ENCODE results near the gene MSANTD3.
A peak's percentile ranks its signal among the peaks of the same experiment; 100 is the strongest.

MSANTD3 gene

GRCh38 chr9:100472268-100472667, 45.3 kb downstream of the MSANTD3 start:
- H3K27ac Mint-ChIP-seq = no peak overlapping the region
- no peaks in the 10 kb centered on the region for H3K9me3 Mint-ChIP-seq
- no peaks in the 10 kb centered on the region for H3K36me3 Mint-ChIP-seq
- DNase-seq (ENCODE audit: low spot score in 2 of 2) (no peak), ATAC-seq (no peak)
- H3K4me1 Mint-ChIP-seq = peaks cover 8% of the 10 kb centered on the region
- peak overlapping the region; percentile 37 for H3K4me3 Mint-ChIP-seq

- Mint-ChIP-seq H3K27ac (no peak within 1 kb of the TSS), H3K4me3 (peak within 1 kb of the TSS; percentile 53), H3K4me1 (peaks cover 8% of the 10 kb centered on the region), H3K36me3 (no peaks in the 10 kb centered on the region), H3K9me3 (no peaks in the 10 kb centered on the region)
- ATAC-seq = peak; percentile 74
- DNase-seq (ENCODE audit: low spot score in 2 of 2) = no peak
Measured at GRCh38 chr9:100472788-100473275, 45.9 kb downstream of the MSANTD3 start, which contains the start of gene TMEFF1. Gene TMEFF1 (plus strand): TSS chr9:100473149. CDS start chr9:100473545, 396 bp downstream.

DNA sequence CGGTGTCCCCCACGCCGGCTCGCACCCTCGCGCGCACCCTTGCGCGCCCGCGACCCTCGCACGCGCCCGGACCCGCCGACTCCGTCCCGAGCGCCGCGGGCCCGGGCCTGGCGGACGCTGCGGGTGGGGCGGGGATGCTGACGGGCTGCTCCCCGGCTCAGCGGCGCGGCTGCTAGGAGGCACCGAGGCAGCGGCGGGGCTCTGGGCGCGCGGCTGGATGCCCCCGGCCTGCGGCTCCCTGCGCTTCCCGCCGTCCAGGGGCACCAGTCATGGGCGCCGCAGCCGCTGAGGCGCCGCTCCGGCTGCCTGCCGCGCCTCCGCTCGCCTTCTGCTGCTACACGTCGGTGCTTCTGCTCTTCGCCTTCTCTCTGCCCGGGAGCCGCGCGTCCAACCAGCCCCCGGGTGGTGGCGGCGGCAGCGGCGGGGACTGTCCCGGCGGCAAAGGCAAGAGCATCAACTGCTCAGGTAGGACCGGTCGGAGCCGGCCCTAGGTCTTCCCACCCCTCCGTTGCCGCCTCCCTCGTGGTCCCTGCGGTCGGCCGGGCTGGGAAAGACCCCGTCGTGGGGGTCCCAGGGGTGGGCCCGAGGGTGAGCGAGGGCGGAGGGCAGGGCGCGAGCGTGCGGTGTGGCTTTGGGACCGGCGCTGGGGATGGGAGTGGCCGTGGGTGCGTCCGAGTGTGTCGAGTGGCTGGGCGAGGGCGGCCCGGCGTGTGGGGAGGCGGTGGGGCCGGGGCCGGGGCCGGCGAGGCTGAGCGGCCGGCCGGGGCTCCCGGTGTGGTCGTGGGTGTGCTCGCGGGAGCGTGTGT, 46.5 kb downstream of the MSANTD3 start:
- Mint-ChIP-seq H3K9me3 (no peaks in the 10 kb centered on the region), H3K36me3 (no peaks in the 10 kb centered on the region), H3K27ac (no peak overlapping the region), H3K4me1 (peaks cover 8% of the 10 kb centered on the region), H3K4me3 (peak overlapping the region; percentile 53)
- DNase-seq (ENCODE audit: low spot score in 2 of 2) (peak; percentile 8 to 59), ATAC-seq (peak; percentile 77)

DNA sequence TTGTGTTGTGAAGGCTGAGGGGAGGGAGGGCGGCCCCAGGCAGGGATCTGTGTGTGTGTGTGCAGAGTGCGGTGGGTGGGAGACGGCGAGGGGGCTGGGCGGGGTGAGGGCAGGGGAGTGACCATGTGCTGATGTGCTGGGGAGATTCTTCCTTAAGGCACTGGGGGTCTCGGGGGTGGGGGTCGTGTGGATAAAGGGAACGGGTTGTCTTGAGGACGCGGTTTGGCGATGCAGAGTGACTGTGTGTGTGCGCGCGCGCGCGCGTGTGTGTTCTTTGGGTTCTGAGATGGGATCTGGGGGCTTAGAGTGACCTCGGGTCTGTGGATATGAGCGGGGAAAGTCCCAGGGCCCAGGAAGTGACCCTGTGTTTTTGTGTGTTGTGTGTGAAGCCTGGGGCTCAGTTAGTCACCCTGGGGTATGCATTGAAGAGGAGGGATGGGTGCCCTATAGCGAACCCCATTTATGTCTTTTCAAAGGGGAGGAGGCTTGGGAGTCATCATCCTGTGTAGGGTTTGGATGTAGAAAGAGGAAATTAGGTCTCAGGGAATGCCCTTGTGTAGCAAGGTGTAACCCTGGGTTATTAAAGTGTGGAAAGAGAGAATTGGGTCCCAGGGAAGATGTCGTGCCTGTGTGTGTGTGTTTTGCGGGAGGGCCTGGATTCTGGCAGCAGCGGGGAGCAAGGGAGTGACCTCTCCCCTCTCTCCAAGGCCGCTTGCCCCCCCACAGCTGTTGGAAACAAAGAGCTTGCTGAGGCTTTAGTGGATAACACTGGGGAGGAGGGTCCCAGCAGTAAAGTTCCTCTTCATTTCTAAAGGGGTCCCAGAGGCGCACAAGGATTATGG, 47.4 kb downstream of the MSANTD3 start:
- Mint-ChIP-seq H3K27ac (no peak overlapping the region), H3K36me3 (no peaks in the 10 kb centered on the region), H3K4me1 (peaks cover 8% of the 10 kb centered on the region), H3K9me3 (no peaks in the 10 kb centered on the region), H3K4me3 (peak overlapping the region; percentile 53)
- peak; percentile 32 for ATAC-seq
- no peak for DNase-seq (ENCODE audit: low spot score in 2 of 2)

DNA sequence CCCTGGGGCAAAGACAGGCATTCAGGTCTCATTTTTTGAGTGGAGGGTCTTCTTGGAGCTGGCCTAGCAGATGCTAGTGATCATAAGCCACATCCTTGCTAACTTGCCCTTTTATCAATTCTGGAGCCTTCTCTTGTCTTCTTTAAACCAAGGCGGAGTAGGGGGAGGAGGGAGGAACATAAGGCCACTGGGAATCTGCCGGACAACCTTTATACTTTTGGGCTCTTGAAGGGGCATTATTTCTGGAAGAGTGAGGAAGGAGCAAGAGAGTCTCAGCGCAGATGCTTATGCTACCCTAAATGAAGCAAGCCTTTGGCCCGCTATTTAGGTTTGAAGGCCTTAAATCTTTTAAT, 48.0 kb downstream of the MSANTD3 start:
- DNase-seq (ENCODE audit: low spot score in 2 of 2) (no peak), ATAC-seq (no peak)
- H3K27ac Mint-ChIP-seq = no peak overlapping the region
- no peaks in the 10 kb centered on the region for H3K9me3 Mint-ChIP-seq
- H3K4me1 Mint-ChIP-seq = peaks cover 8% of the 10 kb centered on the region
- no peaks in the 10 kb centered on the region for H3K36me3 Mint-ChIP-seq
- no peak overlapping the region for H3K4me3 Mint-ChIP-seq

DNA sequence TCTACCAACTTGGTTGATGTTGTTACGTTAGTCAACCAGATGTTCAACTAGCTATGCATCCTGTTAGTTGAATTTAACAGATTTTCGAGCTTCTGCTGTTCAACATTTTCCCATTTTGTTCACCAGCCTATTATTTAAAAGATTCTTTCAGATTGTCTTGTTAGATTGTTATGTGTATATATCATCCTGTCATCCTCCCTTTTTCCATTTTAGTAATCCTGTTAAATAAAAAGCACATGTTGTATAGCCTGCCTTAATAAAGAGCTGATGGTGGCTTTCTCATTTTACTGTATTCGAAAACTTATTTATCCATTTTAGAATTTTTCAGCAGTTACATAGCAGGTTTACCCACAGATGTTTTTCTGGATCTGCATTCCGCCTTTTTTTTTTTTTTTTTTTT, 50.3 kb downstream of the MSANTD3 start:
- ATAC-seq = no peak
- Mint-ChIP-seq H3K9me3 (no peaks in the 10 kb centered on the region), H3K27ac (no peak overlapping the region), H3K4me1 (peaks cover 8% of the 10 kb centered on the region), H3K36me3 (no peaks in the 10 kb centered on the region), H3K4me3 (no peak overlapping the region)
- DNase-seq (ENCODE audit: low spot score in 2 of 2) = no peak

DNA sequence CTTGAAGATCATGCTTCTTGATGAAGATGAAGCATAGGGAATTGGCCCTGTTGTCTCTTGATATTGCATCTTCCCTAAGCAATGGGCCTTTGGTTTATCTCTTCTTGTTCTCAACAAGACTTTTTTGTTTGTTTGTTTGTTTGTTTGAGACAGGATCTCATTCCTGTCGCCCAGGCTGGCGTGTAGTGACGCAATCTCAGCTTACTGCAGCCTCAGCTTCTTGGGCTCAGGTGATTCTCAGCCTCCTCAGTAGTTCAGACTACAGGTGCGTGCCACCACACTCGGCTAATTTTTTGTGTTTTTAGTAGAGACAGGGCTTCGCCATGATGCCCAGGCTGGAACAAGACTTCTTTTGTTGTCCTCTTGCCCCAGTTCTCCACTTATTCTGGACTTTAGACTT, 51.2 kb downstream of the MSANTD3 start:
- H3K4me1 Mint-ChIP-seq = peaks cover 8% of the 10 kb centered on the region
- H3K36me3 Mint-ChIP-seq = no peaks in the 10 kb centered on the region
- DNase-seq (ENCODE audit: low spot score in 2 of 2) (no peak), ATAC-seq (no peak)
- no peaks in the 10 kb centered on the region for H3K9me3 Mint-ChIP-seq
- no peak overlapping the region for H3K27ac Mint-ChIP-seq
- no peak overlapping the region for H3K4me3 Mint-ChIP-seq

DNA sequence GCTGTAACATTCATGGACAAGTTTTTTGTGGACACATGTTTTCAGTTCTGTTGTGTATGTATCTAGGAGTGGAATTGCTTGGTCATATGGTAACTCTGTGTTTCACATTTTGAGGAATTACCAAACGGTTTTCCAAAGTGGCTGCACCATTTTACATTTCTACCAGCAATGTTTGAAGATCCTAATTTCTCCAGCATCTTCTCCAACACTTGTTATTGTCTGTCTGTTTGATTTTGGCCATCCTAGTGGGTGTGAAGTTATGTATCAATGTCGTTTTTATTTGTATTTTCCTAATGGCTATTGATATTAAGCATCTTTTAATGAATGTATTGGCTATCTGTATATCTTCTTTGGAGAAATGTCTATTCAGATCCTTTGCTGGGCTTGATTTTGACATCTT, 52.9 kb downstream of the MSANTD3 start:
- Mint-ChIP-seq H3K36me3 (no peaks in the 10 kb centered on the region), H3K4me1 (no peaks in the 10 kb centered on the region), H3K27ac (no peak overlapping the region), H3K4me3 (no peak overlapping the region), H3K9me3 (no peaks in the 10 kb centered on the region)
- no peak for ATAC-seq
- DNase-seq (ENCODE audit: low spot score in 2 of 2) = no peak

- Mint-ChIP-seq H3K9me3 (no peaks in the 10 kb centered on the region), H3K27ac (no peak overlapping the region), H3K4me1 (no peaks in the 10 kb centered on the region), H3K4me3 (no peak overlapping the region), H3K36me3 (no peaks in the 10 kb centered on the region)
- ATAC-seq = no peak
- no peak for DNase-seq (ENCODE audit: low spot score in 2 of 2)
Measured at GRCh38 chr9:100485196-100485595, 58.3 kb downstream of the MSANTD3 start.

DNA sequence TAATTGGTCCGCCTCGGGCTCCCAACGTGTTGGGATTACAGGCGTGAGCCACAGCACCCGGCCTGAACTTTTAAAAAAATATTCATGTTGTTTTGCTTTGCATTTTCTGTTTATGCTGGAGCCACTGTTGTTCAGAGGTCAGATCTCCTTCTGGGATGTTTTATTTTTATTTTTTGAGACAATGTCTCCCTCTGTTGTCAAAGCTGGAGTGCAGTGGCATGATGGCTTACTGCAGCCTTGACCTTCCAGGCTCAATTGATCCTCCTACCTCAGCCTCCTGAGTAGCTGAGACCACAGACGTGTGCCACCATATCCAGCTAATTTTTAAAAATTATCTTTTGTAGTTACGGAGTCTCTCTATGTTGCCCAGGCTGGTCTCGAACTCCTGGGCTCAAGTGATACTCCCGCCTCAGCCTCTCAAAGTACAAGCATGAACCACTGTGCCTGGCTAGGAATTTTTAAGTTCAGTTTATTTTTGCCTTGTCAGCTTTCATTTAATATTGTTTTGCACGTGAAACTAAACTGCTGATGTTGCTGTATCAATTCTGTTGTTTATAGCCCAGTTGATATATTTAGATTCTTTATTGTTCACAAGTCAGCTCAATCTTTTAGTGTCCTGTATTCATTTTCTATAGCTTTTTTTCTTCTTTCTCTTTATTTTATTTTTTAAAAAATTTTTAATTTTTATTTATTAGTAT, 59.7 kb downstream of the MSANTD3 start:
- H3K4me3 Mint-ChIP-seq = no peak overlapping the region
- no peaks in the 10 kb centered on the region for H3K36me3 Mint-ChIP-seq
- H3K4me1 Mint-ChIP-seq = no peaks in the 10 kb centered on the region
- DNase-seq (ENCODE audit: low spot score in 2 of 2) (no peak), ATAC-seq (no peak)
- H3K9me3 Mint-ChIP-seq = no peaks in the 10 kb centered on the region
- no peak overlapping the region for H3K27ac Mint-ChIP-seq

DNA sequence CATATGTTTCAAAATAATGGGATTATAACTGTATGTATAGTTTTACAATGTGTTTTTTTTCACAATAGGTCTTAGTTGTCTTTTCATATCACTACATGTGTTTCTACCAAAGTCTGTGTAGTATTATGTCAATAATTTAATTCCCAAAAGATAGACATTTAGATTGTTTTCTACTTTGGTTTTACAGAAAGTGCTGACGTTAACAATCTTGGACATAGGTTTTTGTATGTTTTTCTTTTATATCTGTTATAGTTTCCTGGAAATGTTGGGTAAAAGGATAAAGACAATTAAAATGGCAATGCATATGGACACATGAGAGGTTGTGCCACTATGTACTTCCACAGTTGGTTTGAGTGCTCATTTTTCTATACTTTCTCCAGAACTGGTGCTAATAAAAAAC, 61.2 kb downstream of the MSANTD3 start:
- no peaks in the 10 kb centered on the region for H3K9me3 Mint-ChIP-seq
- H3K36me3 Mint-ChIP-seq = no peaks in the 10 kb centered on the region
- no peak overlapping the region for H3K4me3 Mint-ChIP-seq
- H3K27ac Mint-ChIP-seq = no peak overlapping the region
- no peak for ATAC-seq
- no peak for DNase-seq (ENCODE audit: low spot score in 2 of 2)
- no peaks in the 10 kb centered on the region for H3K4me1 Mint-ChIP-seq

- Mint-ChIP-seq H3K27ac (no peak overlapping the region), H3K4me3 (no peak overlapping the region), H3K36me3 (no peaks in the 10 kb centered on the region), H3K4me1 (no peaks in the 10 kb centered on the region), H3K9me3 (no peaks in the 10 kb centered on the region)
- ATAC-seq (no peak), DNase-seq (ENCODE audit: low spot score in 2 of 2) (no peak)
Measured at GRCh38 chr9:100489836-100490235, 62.9 kb downstream of the MSANTD3 start.

DNA sequence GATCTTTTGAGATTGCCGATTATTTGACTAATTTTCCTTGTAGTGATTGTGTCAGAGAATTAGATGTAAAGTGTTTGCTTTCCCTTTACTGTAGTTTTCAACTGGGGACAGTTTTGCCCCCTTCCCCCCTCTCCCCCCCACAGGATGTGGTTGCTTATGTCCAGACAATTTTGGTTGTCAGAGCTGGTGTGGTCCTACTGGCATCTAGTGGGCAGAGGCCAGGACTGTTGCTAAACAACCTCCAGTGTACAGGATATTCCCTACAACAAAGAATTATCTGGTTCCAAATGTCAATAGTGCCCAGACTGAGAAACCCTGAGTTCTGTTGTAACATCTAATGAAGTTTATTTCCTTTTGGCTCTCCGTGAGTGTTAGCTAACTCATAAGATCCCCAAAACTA, 66.0 kb downstream of the MSANTD3 start:
- no peak for DNase-seq (ENCODE audit: low spot score in 2 of 2)
- no peaks in the 10 kb centered on the region for H3K4me1 Mint-ChIP-seq
- ATAC-seq = no peak
- H3K27ac Mint-ChIP-seq = no peak overlapping the region
- no peaks in the 10 kb centered on the region for H3K36me3 Mint-ChIP-seq
- H3K4me3 Mint-ChIP-seq = no peak overlapping the region
- H3K9me3 Mint-ChIP-seq = no peaks in the 10 kb centered on the region

GRCh38 chr9:100498592-100498991, 71.6 kb downstream of the MSANTD3 start:
- Mint-ChIP-seq H3K4me1 (no peaks in the 10 kb centered on the region), H3K27ac (no peak overlapping the region), H3K4me3 (no peak overlapping the region), H3K36me3 (no peaks in the 10 kb centered on the region), H3K9me3 (no peaks in the 10 kb centered on the region)
- DNase-seq (ENCODE audit: low spot score in 2 of 2) (no peak), ATAC-seq (no peak)

DNA sequence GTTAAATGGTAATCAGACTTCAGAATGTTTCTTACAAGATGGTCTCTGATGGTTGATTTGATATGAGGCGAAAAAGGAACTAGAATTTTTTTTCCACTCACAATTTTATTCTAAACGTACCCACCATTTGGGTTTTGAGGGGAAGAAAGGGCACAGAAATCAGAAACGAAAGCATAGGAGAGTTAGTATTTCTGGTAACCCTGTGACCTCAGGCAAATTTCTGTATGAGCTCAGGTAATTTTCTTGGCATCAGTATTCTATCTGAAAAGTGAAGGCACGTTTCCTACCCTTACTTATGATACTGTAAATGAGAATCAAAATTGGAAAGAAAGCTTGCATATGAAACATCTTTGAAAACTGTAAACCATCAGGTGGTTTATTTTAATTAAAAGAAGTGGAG, 72.5 kb downstream of the MSANTD3 start:
- Mint-ChIP-seq H3K27ac (no peak overlapping the region), H3K9me3 (no peaks in the 10 kb centered on the region), H3K4me1 (no peaks in the 10 kb centered on the region), H3K4me3 (no peak overlapping the region), H3K36me3 (no peaks in the 10 kb centered on the region)
- DNase-seq (ENCODE audit: low spot score in 2 of 2) = no peak
- ATAC-seq = no peak

All from stimulated activated effector memory CD8-positive, alpha-beta T cell treated with anti-CD3 and anti-CD28 coated beads, Interleukin-12 subunit alpha, Interleukin-12 subunit beta, amount 100 ng/mL, for 72 hours (primary cell).